GM21619 (cell line): ENCODE results near the gene RNASEH2A.
A peak's percentile ranks its signal among the peaks of the same experiment; 100 is the strongest.
"Not testable (repeated sequence)": the region's sequence is repeated elsewhere in the genome, so short reads cannot be mapped to it uniquely, and the experiment has no call there.

Experiments used
- ATAC-seq: cut with Tn5 transposase; IDR thresholded peaks from one replicate; pipeline ENCODE4 v1.9.1; 2021; ENCODE audit not compliant: unreplicated experiment

RNASEH2A gene

DNA sequence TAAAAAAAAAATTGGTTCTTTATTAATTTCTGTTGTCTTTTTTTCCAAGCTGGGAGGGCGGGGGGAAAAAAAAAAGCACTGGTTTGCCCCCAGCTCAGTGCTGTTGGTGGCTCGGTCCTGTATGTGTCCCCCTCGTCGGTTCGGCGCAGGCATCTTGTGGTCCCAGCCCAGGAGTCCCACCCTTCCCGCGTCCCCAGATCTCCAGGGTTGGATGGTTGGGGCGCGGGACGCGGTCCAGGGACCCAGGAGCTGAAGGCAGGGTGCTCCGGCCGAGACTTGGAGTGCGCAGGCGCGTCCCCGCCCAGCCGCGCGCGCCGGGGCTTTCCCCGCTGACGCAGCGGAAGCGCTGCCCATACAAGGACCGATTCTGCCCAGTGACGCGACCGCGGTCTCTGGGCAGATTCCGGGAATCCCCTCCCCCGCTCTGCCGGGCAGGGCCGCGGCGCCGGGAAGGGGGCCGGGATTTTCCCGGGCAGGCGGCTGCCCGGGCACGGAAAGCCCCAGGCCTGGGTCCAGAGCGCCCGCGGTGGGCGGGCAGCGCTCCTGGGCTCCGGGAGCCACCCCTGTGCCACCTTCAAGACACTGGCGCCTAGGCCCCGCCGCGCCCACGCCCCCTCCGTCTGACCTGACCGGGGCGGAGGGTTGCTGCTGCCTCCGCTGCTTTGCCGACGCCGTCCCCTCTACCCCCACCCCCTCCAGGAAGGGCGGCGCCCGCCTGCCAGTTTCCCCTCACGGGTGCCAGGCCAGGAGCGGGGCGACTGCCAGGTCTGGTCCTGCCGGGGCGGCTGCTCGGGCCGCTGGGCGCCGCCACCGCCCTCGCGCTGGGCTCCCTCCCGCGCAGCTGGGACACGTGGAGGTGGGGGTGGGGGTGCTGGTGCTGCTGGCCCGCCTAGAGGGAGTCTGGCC lies 12.8 kb upstream of the RNASEH2A start:
- peak; percentile 25 for ATAC-seq

DNA sequence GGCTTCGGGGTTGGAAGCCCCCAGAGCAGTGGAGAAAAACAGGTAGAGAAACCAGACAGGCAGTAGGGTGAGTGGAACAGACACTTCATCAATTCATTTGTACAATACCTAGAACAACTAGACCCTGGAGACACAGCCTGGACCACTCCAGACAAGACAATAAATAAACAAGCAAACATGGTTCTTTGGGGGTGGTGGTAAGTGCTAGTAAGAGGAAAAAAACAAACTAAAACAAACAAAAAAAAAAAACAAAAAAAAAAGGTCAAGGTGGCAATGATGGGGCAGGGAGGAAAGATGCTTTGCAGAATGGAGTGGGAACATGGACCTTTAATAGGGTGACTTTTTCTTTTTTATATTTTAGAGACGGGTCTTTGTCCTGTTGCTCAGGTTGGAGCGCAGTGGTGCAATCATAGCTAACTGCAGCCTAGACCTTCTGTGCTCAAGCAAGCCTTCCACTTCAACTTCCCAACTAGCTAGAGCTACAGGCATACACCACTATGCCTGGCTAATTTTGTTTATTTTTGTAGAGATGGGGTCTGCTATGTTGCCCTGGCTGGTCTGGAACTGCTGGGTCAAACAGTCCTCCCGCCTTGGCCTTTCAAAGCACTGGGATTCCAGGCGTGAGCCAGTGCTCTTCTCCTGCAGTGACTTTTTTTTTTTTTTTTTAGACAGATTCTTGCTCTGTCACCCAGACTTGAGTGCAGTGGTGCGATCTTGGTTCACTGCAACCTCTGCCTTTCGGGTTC lies 12.0 kb upstream of the RNASEH2A start:
- ATAC-seq, result no peak

DNA sequence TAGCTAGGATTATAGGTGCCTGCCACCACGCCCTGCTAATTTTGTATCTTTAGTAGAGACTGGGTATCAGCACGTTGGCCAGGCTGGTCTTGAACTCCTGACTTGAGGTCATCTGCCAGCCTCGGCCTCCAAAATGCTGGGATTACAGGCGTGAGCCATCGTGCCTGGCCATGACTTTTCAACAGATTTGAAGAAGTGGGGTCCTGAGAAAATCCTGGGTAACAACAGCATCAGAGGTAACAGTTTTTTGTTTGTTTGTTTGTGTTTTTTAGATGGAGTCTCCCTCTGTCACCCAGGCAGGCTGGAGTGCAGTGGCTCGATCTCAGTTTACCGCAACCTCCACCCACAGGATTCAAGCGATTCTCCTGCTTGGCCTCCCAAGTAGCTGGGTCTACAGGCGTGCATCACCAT lies 11.4 kb upstream of the RNASEH2A start:
- ATAC-seq, result no peak

DNA sequence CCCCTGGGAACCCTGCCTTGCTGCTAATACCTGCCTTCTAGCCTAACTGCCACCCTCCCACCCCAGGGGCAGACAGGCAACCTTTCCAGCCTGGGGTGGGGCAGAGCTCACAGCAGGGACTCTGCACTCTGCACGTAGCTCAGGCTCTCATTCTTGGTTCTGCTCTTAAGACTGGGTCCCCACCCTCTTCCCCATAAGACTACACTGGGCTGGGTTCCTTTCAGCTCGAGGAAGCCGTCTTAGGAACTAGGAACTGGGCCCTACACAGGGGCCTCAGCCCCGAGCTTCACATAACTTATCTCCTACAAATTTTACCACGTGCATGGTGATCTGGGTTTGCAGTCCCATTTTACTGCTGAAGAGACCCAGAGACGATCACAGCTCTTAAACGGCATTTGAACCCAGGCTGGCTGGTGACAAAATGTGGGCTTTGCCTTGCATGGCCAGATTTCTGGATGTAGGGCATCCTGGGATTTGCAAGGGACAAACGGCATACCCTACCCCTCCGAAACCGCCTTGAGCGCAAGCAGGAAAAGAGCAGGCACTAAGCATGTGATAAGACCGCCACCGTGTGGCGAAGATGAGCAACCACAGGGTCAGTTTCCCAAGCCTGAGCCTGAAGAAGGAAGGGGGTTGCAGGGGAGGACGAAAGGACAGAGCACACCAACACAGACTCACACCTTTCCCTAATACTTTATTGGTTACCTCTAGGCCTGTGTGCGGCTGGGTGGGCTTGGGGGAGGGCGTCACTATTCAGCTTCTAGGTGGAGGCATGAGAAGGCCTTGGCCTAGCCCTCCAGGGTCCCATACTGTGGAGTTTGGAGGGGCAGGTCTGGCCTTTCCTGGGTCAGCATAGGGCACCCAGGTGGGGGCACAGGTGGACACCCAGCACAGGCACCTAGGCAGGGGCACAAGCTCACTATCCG lies 10.0 kb upstream of the RNASEH2A start:
- ATAC-seq, result no peak

DNA sequence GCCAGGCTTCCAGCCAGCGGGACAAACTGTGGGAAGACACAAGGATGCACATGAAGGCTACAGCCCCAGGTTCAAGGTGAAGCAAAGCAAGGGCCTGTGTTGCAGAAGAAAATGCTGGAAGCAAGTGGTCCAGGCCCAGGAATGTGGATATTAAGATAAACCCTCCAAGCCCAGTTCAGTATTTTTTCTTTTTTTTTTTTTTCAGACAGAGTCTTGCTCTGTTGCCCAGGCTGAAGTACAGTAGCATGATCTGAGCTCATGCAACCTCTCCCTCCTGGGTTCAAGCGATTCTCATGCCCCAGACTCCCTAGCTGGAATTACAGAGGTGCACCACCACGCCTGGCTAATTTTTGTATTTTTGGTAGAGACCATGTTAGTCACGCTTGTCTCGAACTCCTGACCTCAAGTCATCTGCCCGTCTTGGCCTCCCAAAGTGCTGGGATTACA lies 9.2 kb upstream of the RNASEH2A start:
- no peak for ATAC-seq

DNA sequence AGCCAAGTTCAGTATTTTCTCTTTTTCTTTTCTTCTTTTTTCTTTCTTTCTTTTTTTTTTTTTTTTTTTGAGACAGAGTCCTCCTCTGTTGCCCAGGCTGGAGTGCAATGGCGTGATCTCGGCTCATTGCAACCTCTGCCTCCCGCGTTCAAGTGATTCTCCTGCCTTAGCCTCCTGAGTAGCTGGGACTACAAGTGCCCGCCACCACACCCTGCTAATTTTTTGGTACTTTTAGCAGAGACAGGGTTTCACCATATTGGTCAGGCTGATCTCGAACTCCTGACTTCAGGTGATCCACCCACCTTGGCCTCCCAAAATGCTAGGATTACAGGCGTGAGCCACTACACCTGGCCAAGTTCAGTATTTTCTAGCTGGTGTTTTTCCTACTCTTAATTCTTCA lies 8.8 kb upstream of the RNASEH2A start:
- not testable (repeated sequence) for ATAC-seq

DNA sequence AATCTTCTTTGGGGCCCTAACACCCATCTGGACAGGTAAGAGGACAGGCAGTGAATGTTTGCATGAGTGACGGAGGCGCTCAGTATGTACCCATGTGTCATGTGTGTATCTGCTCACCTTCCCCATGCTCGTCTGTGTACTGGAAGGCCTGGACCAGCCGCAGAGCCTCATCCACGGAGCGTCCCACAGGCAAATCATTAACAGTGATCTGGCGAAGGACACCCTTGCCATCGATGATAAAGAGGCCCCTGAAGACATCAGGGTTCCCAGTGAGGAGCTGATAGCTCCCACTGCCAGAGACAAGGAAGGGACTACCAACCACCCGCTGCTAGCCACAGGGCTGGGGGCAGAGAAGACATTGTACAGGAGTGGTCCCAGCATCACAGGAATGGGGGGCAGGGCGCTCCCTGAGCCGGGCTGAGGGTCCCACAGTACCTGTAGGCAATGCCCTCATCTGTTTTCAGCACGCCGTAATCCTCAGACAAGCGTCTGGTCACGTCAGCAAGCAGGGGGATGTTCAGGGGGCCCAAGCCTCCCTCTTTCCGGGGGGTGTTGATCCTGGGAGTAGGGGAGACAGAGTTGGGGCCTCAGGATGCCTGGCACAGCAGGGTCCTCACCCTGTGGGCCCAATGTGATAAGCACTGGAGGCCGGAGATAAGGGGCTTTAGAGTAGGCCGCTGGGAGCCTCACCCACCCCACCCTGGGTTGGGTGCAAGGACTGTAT lies 6.5 kb upstream of the RNASEH2A start:
- no peak for ATAC-seq

DNA sequence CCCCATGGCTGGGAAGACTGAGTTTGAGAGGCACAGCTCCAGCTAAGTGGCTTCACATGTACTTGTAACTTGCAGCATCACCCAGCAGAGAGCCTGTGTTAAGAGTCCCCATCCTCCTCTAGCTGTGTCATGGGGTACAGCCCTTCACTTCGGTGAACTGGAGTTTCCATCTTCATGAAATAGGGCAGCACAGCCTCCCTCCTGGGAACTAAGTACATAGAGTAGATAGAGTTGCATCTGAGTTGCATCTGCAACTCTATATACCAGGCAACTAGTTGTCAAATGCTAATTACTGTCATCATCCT lies 6.0 kb upstream of the RNASEH2A start:
- ATAC-seq, result no peak

DNA sequence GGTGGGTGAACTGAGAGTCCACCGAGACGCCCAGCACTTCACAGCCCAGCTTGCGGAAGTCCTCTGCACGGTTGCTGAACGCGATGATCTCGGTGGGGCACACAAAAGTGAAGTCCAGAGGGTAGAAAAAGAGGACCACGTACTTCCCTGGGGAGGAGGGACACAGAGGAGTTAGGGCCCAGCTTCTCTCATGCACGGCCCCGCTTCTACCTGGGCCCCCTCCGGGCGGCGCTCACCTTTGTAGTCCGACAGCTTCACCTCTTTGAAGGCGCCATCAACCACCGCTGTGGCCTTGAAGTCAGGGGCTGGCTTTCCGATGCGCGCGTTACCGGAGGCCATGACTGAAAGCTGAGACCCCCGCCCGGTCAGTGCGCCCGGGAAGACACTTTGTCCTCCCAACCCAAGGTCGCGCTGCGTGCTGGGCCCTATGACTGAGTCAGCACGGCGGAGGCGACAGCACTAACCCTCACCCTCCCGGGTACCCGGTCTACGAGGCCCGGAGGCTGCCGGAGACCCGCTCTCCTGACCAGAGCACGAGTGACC lies 5.4 kb upstream of the RNASEH2A start:
- ATAC-seq, result no peak

DNA sequence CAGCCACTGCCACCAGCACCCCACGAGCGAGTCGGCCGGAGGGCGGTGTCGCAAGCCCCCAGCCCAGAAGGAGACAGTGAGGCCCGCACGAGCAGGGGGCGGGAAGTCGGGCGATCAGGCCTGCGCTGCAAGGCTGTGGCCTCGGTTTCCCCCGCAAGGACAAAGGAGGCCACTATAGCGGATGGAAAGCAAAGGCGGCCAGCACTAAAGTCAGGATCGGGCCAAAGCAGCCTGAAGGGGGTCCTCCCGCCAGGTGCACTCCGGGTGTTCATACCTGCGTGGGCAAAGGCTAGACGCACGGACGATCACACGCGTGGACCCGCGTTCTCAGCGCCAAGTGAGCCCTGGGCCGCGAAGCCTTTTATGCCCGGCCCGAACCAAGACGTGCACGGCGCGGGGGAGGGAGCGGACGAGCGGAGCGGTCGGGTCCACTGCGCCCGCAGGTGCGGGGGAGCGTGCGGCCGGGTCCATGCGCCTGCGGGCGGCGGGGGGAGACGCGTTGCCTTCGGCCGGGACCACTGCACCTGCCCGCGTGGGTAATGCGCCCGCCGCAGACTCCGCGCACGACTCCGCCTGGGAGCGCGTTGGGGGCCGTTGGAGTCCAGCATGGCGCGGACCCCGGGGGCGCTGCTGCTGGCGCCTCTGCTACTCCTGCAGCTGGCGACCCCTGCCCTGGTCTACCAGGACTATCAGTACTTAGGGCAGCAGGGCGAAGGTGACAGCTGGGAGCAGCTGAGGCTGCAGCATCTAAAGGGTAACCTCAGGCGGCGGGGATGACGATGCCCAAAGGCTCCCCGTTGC lies 4.7 kb upstream of the RNASEH2A start, which contains the start of the genes PRDX2 and THSD8:
Gene PRDX2, minus strand, starts transcription at position 335 of the 801 bp plus-strand sequence. CDS start 539 bp downstream, outside the sequence.
Gene THSD8, plus strand, starts transcription at position 604 of the 801 bp plus-strand sequence. Its CDS starts 3 bp downstream, at position 607.
- ATAC-seq, result no peak

DNA sequence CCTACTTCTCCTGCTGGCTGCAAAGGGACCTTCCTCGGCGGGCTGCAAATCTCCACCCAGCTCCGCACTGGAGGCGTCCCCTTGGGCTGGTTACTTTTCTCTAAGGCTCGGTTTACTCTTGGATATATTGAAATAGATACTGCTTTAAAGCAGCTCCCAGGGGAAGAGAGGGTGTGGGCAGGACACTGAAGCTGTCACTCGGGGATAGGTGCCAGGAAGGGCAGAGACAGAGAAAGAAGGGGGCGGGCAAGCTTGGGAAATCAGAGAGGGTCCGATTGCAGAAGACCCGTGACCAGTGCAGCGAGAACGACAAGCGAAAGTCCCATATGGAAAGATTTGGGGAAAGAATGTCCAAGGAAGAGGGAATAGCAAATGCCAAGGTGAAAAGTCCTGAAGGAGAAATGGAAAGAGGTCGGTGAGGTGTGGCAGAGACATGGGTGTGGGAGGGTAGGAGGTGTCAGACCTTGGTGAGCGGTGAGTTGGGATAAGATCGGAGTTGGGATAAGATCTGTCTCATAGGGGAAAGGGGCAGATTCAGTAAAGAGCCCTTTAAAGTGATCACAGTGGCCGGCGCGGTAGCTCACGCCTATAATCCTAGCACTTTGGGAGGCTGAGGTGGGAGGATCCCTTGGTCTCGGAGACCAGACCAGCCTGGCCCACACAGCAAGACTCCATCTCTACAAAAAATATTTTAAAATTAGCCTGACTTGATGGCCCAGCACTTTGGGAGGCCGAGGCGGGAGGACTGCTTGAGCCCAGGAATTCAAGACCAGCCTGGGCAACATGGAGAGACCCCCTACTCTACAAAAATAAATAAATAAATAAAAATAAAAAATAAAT lies 3.9 kb upstream of the RNASEH2A start:
- ATAC-seq, result no peak

DNA sequence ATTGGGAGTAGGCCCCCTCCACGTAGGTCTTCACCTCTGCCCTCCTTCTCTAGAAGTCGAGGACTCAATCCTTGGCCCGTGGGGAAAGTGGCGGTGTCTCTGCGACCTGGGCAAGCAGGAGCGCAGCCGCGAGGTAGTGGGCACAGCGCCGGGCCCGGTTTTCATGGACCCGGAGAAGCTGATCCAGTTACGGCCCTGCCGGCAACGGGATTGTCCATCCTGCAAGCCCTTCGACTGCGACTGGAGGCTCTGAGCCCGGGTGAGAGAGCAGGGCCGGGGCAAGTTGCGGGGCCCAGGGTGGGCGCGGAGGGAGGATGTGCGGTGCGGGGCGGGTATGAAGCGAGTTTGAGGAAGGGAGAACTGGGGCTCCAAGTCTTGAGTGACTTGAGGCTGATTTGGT lies 2.3 kb upstream of the RNASEH2A start:
- no peak for ATAC-seq

DNA sequence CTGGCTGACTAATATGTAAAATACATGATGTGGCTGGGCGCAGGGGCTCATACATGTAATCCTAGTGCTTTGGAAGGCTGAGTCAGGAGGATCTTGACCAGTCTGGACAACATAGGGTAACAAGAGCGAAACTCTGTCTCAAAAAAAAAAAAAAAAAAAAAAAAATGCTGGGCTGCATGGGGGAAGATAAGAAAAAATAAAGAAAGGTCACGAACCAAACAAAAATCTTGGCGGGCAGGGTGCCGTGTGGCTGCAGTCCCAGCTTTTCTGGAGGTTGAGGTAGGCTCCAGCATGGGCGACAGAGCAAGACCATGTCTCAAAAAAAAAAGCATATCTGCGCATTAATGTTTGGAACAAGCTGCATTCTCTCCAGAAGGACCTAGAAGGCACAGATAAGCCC lies 8.7 kb downstream of the RNASEH2A start:
- no peak for ATAC-seq

DNA sequence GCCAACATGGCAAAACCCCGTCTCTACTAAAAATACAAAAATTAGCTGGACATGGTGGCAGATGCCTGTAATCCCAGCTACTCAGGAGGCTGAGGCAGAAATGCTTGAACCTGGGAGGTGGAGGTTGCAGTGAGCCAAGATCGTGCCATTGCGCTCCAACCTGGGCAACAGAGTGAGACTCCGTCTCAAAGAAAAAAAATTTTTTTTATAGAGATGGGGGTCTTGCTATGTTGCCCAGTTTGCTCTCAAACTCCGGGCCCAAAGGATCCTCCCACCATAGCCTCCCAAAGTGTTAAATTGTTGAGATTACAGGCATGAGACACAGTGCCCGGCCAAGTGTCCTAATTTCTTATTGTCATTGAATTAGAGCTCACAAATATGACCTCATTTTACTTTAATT lies 10.8 kb downstream of the RNASEH2A start:
- not testable (repeated sequence) for ATAC-seq

DNA sequence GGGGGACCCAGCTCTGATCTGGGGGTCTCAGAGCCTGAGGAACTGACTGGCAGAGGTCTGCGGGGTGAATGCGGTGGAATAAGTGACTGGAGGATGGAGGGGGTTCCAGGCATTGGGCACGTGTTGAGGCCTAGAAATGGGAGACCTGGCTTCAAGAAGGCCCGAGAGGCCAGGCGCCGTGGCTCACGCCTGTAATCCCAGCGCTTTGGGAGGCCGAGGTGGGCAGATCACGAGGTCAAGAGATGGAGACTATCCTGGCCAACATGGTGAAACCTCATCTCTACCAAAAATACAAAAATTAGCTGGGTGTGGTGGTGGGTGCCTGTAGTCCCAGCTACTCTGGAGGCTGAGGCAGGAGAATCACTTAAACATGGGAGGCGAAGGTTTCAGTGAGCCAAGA lies 11.4 kb downstream of the RNASEH2A start:
- not testable (repeated sequence) for ATAC-seq

DNA sequence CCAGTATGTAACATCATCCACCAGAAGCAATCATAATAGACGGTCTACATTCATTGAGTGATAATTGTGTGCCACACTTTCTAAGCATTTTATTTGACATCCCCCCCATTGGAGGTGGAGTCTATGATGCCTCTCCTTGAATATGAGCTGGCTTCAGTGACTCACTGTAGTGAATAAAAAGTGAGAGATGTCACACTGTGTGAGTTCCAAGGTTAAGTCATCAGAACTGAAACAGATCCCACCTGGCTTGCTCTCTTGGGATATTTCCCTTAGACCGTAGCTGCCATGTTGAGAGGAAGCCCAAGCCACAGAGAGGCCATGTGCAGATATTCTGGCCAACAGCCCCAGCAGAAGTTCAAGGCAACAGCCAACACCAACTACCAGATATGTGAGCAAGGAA lies 15.4 kb downstream of the RNASEH2A start:
- no peak for ATAC-seq

DNA sequence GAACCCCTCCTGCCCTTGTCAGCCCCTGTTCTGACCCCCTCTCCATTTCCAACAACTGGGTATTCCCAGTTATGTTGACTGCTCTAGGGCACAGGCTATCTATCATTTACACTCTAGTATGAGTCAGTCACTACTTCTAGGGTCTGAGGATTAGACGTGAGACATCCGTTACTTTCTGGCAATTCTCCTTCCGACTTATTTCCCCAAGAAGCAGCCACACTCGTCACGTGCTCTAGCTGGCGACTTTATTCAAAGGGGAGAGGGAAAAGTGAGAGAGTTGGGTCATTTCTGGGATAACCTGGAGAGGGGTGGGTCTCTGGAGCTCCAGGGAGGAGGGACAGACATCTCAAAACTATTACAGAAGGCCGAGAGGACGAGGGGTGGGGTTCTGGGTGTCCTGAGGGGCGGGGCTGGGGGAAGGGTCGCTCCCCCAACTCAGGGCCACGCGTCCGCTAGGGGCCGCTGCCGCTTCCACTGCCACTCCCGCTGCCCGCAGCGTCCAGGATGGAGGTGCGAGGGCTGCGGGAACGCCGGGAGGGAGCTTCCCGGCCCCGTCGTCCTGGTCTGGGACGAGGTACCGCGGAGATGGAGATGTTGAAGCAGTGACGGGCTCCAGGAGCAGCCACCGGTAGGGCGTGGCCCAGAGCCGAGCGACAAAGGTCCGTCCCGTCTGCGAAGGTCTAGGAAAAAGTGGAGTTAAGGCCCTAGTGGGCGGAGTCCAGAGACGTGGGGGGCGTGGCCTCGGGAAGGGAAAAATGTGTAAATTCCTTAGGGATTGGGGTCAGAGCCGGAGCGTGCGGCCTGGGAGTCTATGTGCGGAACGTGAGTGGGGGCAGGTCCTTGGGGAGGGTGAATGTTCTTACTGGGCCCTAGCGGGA lies 19.1 kb downstream of the RNASEH2A start:
- ATAC-seq, result no peak
